CD4-positive, alpha-beta T cell treated with Interleukin-1 beta for 1 hour (primary cell): ENCODE data around the gene SCRT2.
"Not testable (repeated sequence)": the region's sequence is repeated elsewhere in the genome, so short reads cannot be mapped to it uniquely, and the experiment has no call there.

Experiments used
- DNase-seq, 2 donors: peaks; one replicate each; pipeline ENCODE4 v3.0.0-alpha.2; 2020 to 2022

The SCRT2 gene

GRCh38 chr20:675453-676314, at the start of gene SCRT2:
TSS of gene SCRT2 (minus strand) at chr20:675802. CDS start at chr20:675601, 201 bp downstream.
- peak; percentile 53 to 62 for DNase-seq

GRCh38 chr20:724797-725196, 49.2 kb upstream of the SCRT2 start:
- not testable (repeated sequence) for DNase-seq

- DNase-seq, result no peak
These were observed 48.2 kb upstream of the SCRT2 start for GRCh38 chr20:723756-724155.

- no peak for DNase-seq
These were observed 47.4 kb upstream of the SCRT2 start for GRCh38 chr20:722822-723644.

GRCh38 chr20:721876-722275, 46.3 kb upstream of the SCRT2 start:
- no peak for DNase-seq

GRCh38 chr20:719816-720215, 44.2 kb upstream of the SCRT2 start:
- no peak for DNase-seq

GRCh38 chr20:719068-719467, 43.5 kb upstream of the SCRT2 start:
- no peak for DNase-seq

- DNase-seq, result no peak
These were observed 42.2 kb upstream of the SCRT2 start for GRCh38 chr20:717832-718231.

GRCh38 chr20:717271-717670, 41.7 kb upstream of the SCRT2 start:
- no peak for DNase-seq

GRCh38 chr20:714453-714852, 38.9 kb upstream of the SCRT2 start:
- no peak for DNase-seq

GRCh38 chr20:711576-711975, 36.0 kb upstream of the SCRT2 start:
- DNase-seq, result no peak

- DNase-seq, result no peak
These were observed 35.3 kb upstream of the SCRT2 start for GRCh38 chr20:710780-711450.

- no peak for DNase-seq
These were observed 34.6 kb upstream of the SCRT2 start for GRCh38 chr20:709991-710779.

- no peak for DNase-seq
These were observed 33.8 kb upstream of the SCRT2 start for GRCh38 chr20:709423-709822.

- DNase-seq, result no peak
These were observed 33.4 kb upstream of the SCRT2 start for GRCh38 chr20:708956-709355.

GRCh38 chr20:707451-708110, 32.0 kb upstream of the SCRT2 start:
- DNase-seq, result no peak

- no peak for DNase-seq
These were observed 30.8 kb upstream of the SCRT2 start for GRCh38 chr20:706366-706885.

GRCh38 chr20:704726-705125, 29.1 kb upstream of the SCRT2 start:
- no peak for DNase-seq

GRCh38 chr20:703426-703825, 27.8 kb upstream of the SCRT2 start:
- no peak for DNase-seq

- DNase-seq, result no peak
These were observed 27.4 kb upstream of the SCRT2 start for GRCh38 chr20:703006-703405.

GRCh38 chr20:701401-702129, 26.0 kb upstream of the SCRT2 start:
- no peak for DNase-seq
